Bronchial epithelial cell (primary cell): ENCODE measurements around the gene PTGIS. TPM values are rescaled to one million over a fixed set of nuclear protein-coding genes. Genes with fewer than 3 reads are reported as not detected.
A peak's percentile ranks its signal among the peaks of the same experiment; 100 is the strongest.

Experiments
- DNase-seq: peaks from one replicate; pipeline ENCODE4 v3.0.0-alpha.2; 2010; ENCODE audit warnings: low read depth
- FAIRE-seq: peaks from 2 replicates; lab custom pipeline; 2011; peaks lifted over from hg19 to GRCh38; lab: Jason Lieb, UNC
- H3K27me3 ChIP-seq: 2 replicates; pipeline ENCODE4 v1.5.1; 2011; ENCODE audit warnings: low read length; ENCODE audit not compliant: control insufficient read depth, insufficient read depth
- H3K36me3 ChIP-seq: 2 replicates; pipeline ENCODE4 v1.5.1; 2011; ENCODE audit warnings: low read length; ENCODE audit not compliant: control insufficient read depth, insufficient read depth
- H3K4me3 ChIP-seq: 2 replicates; pipeline ENCODE4 v1.5.1; 2011; ENCODE audit warnings: mild to moderate bottlenecking, low read depth, low read length, control low read depth
- total RNA-seq: library from RNA; depleted of rRNA; stranded (reverse); fragments of >200 nt; gene quantifications from 2 replicates; pipeline ENCODE4 v1.2.1, GENCODE V29; 2014
- TF ChIP-seq, protein P1 (sequence below): IDR thresholded peaks from 2 replicates; pipeline ENCODE4 v1.5.1; 2011; ENCODE audit warnings: mild to moderate bottlenecking, moderate library complexity, low read length, control low read depth, inconsistent platforms; ENCODE audit not compliant: insufficient read depth, severe bottlenecking

PTGIS gene
- total RNA-seq, 1 donor from 2014 or later, result 4.7 TPM

DNA sequence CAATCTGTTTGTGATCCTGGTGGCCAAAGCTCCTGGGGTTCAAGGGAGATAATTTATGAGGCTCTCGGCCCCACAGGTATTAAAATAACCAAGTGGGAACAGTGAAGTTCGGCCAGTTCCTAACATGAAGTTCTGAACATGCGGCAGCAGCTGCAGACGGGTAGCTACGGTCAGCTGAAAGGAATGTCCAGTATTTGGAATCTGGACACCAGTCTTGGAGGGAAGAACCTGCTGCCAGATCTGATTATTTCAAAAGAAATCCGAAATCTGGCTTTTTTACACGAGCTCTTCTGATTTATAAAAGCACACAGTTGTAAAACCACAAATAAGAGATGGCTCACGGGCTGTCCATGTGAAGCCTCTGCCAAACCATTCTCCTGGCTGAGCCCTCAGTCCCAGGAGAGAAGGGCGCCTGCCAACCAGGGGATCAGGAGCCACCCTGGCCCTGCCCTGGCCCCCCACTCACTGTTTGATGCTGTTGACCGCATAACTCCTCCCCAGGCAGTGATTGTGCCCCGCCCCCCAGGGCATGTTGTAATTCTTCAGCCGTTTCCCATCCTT, 57.3 kb downstream of the PTGIS start:
- H3K4me3 ChIP-seq, result no peak overlapping the region
- no peaks in the 10 kb centered on the region for H3K27me3 ChIP-seq
- TF ChIP-seq, protein P1, sequence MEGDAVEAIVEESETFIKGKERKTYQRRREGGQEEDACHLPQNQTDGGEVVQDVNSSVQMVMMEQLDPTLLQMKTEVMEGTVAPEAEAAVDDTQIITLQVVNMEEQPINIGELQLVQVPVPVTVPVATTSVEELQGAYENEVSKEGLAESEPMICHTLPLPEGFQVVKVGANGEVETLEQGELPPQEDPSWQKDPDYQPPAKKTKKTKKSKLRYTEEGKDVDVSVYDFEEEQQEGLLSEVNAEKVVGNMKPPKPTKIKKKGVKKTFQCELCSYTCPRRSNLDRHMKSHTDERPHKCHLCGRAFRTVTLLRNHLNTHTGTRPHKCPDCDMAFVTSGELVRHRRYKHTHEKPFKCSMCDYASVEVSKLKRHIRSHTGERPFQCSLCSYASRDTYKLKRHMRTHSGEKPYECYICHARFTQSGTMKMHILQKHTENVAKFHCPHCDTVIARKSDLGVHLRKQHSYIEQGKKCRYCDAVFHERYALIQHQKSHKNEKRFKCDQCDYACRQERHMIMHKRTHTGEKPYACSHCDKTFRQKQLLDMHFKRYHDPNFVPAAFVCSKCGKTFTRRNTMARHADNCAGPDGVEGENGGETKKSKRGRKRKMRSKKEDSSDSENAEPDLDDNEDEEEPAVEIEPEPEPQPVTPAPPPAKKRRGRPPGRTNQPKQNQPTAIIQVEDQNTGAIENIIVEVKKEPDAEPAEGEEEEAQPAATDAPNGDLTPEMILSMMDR, result no peak
- H3K36me3 ChIP-seq, result no peaks in the 10 kb centered on the region
- DNase-seq, result no peak
- no peak for FAIRE-seq

DNA sequence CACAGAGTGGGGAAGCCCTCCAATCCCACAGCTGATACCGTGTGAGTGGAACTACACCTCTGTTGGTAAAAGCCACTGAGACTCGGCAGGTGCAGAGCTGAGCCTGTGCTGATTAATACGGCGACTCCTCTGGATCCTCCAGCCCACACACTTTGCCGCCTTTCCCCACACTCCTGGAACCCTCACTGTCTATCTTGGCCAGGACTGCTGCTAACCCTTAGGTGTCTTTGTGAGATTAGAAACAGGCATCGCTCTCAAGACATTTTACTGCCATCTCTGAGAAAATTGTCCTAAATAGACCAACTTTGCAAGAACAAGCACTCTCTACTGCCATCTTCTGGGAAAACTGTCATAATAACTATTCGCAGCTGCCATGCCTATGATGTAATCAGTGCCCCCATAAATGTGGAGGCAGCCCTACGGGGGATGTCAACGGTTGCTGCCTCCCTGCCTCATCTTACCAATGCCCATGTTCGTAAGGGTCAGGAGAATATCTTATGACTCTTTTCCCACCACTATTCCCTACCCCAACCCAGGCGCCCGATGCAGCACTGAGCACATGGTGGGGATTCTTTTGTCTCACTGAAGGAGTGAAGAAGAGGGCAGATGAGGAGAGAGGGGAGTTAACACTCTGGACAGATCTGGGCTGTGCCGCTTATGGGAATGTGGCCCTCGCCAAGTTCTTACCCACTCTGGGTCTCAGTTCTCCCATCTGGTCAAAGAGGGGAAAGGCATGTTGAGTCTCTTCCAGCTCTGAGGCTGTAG, 59.3 kb downstream of the PTGIS start:
- DNase-seq (peak; percentile 31), FAIRE-seq (no peak)
- TF ChIP-seq, protein P1, result peak; percentile 41
- Histone ChIP-seq H3K4me3 (no peak overlapping the region), H3K27me3 (no peaks in the 10 kb centered on the region), H3K36me3 (no peaks in the 10 kb centered on the region)

DNA sequence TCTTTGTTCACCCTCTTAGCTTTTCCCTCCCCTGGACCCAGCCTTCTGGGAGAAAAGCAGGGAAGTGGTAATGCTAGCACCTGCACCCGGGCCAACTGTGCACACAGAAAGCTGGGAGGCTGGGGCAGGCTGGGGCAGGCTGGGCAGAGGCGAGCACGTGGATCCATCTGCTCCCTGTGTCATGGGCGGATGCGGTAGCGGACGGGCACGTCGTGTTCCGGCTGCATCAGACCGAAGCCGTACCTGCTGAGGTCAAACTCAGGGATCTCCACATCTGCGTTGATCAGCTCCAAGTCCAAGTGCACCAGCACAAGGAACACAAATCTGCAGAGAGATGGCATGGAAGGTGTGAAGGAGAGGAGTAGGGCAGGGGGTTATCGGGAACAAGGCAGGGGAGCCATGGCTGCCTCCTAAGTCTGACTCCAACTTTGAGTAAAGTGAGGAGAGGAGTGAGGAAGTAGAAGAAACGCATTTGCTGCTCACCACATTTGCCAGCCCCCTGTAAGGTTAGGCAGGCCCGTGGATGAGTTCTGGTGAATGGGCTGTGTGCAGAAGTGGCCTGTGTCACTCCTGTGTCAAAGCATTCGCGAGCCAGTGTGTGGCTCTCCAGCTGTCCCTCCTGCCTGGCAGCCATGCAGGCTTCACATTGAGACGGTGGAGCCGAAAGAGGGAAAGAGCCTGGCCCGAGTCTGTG, 60.0 kb downstream of the PTGIS start:
- Histone ChIP-seq H3K36me3 (no peaks in the 10 kb centered on the region), H3K27me3 (no peaks in the 10 kb centered on the region), H3K4me3 (no peak overlapping the region)
- DNase-seq, result no peak
- TF ChIP-seq, protein P1, result no peak
- no peak for FAIRE-seq

DNA sequence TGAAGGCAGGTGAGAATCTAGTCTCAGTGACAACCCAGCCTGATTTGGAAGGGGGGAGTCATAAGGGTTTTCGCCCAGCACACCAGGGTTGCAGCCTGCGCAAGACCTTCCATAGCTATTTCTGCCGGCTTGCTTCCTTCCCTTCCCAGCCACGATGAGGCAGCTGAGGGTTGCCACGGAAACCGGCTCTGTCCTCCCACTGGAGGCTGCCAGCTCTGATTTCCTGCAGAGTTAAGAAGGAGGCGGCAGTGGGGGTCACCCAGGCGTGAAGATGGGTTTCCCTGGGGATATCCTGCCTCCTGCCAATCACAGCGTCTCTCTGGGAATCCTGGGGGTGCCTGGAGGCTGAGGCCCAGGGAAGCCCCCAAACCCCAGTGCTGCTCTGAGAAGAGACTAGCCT, 62.4 kb downstream of the PTGIS start:
- no peak for FAIRE-seq
- no peak for DNase-seq
- no peak overlapping the region for H3K4me3 ChIP-seq
- TF ChIP-seq, protein P1, result no peak
- H3K27me3 ChIP-seq, result no peaks in the 10 kb centered on the region
- H3K36me3 ChIP-seq, result no peaks in the 10 kb centered on the region

DNA sequence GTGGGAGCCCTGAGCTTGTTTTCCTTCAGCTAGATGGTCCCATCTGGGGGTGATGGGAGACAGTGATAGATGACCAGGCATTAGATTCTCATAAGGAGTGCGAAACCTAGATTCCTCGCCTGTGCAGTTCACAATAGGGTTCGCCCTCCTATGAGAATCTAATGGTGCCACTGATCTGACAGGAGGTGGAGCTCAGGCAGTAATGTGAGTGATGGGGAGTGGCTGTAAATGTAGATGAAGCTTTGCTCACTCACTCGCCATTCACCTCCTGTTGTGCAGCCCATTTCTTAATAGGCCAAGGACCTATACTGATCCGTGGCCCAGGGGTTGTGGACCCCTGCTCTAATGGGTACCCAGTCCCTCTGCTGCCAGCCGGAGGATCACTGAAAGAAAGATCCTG, 64.8 kb downstream of the PTGIS start:
- no peak overlapping the region for H3K4me3 ChIP-seq
- H3K27me3 ChIP-seq, result no peaks in the 10 kb centered on the region
- TF ChIP-seq, protein P1, result no peak
- DNase-seq (no peak), FAIRE-seq (no peak)
- H3K36me3 ChIP-seq, result no peaks in the 10 kb centered on the region
